ENCODE results near the gene COL15A1.

COL15A1 gene

GRCh38 chr9:98967257-98967656 is 23.6 kb downstream of the COL15A1 start:
- no peak overlapping the region for H3K4me3 ChIP-seq (replicated peaks in 1 of 2; ENCODE audit: low read depth in 2 of 2, low read length in 2 of 2)
- no peak for DNase-seq (ENCODE audit: low read depth in 2 of 2)
- no peak for TF ChIP-seq CTCF (IDR thresholded peaks at IDR 0.05; ENCODE audit: low read depth, low read length)

- no peak overlapping the region for H3K4me3 ChIP-seq (replicated peaks in 1 of 2; ENCODE audit: low read depth in 2 of 2, low read length in 2 of 2)
- no peak for TF ChIP-seq CTCF (IDR thresholded peaks at IDR 0.05; ENCODE audit: low read depth, low read length)
- DNase-seq (ENCODE audit: low read depth in 2 of 2) = no peak
Measured at GRCh38 chr9:98967680-98968079, 24.0 kb downstream of the COL15A1 start.

- no peak for DNase-seq (ENCODE audit: low read depth in 2 of 2)
- no peak overlapping the region for H3K4me3 ChIP-seq (replicated peaks in 1 of 2; ENCODE audit: low read depth in 2 of 2, low read length in 2 of 2)
- no peak for TF ChIP-seq CTCF (IDR thresholded peaks at IDR 0.05; ENCODE audit: low read depth, low read length)
Measured at GRCh38 chr9:98968601-98969337, 25.1 kb downstream of the COL15A1 start.

- no peak for TF ChIP-seq CTCF (IDR thresholded peaks at IDR 0.05; ENCODE audit: low read depth, low read length)
- DNase-seq (ENCODE audit: low read depth in 2 of 2) = no peak
- H3K4me3 ChIP-seq (replicated peaks in 1 of 2; ENCODE audit: low read depth in 2 of 2, low read length in 2 of 2) = no peak overlapping the region
Measured at GRCh38 chr9:98970532-98971041, 26.9 kb downstream of the COL15A1 start.

GRCh38 chr9:98971168-98971914 is 27.6 kb downstream of the COL15A1 start:
- peak; percentile 59 to 69 for DNase-seq (ENCODE audit: low read depth in 2 of 2)
- H3K4me3 ChIP-seq (replicated peaks in 1 of 2; ENCODE audit: low read depth in 2 of 2, low read length in 2 of 2) = peak overlapping the region in 1 of 2 donors; percentile 8
- no peak for TF ChIP-seq CTCF (IDR thresholded peaks at IDR 0.05; ENCODE audit: low read depth, low read length)

GRCh38 chr9:98971915-98972223 is 28.2 kb downstream of the COL15A1 start:
- no peak for DNase-seq (ENCODE audit: low read depth in 2 of 2)
- H3K4me3 ChIP-seq (replicated peaks in 1 of 2; ENCODE audit: low read depth in 2 of 2, low read length in 2 of 2) = no peak overlapping the region
- TF ChIP-seq CTCF (IDR thresholded peaks at IDR 0.05; ENCODE audit: low read depth, low read length) = no peak

Measured in cardiac fibroblast (primary cell).